Panc1 (cell line): ENCODE results near the gene DDA1. TPM values are rescaled to one million over a fixed set of nuclear protein-coding genes. Genes with fewer than 3 reads are reported as not detected.
A peak's percentile ranks its signal among the peaks of the same experiment; 100 is the strongest.

Experiments used
- ATAC-seq: fragments of 200-7000 bp; cut with Tn5 transposase; 2 replicates; pipeline ENCODE4 v1.9.1; 2020; ENCODE audit warnings: mild to moderate bottlenecking, moderate library complexity
- BruUV-seq: library from RNA; stranded (reverse); fragments of 400-500 nt; replicated peaks from 2 replicates; lab custom pipeline; 2021; lab: Mats Ljungman, UMichigan
- CTCF ChIA-PET: fragments of 300-600 bp; sonication (Branson Sonifier 250); formaldehyde crosslinking; loops from one replicate; lab custom pipeline; 2022; ENCODE audit warnings: antibody characterized with exemption; lab: Charles Lee
- POLR2A ChIA-PET: fragments of 300-600 bp; sonication (Branson Sonifier 250); formaldehyde crosslinking; loops from one replicate; lab custom pipeline; 2022; ENCODE audit warnings: antibody characterized with exemption; lab: Charles Lee
- DNase-seq: peaks from one replicate; pipeline ENCODE4 v3.0.0-alpha.2; 2010; ENCODE audit warnings: low read depth, low spot score
- H3K27ac ChIP-seq: 2 replicates; pipeline ENCODE4 v1.5.1; 2011; ENCODE audit warnings: mild to moderate bottlenecking, low read length, inconsistent platforms
- H3K27me3 ChIP-seq: fragments of 200-500 bp; sonication (Bioruptor generic); 2 replicates; pipeline ENCODE4 v1.6.0; 2014; ENCODE audit warnings: low read length, inconsistent platforms; ENCODE audit not compliant: control insufficient read depth, insufficient read depth
- H3K36me3 ChIP-seq: fragments of 200-500 bp; sonication (Bioruptor generic); 2 replicates; pipeline ENCODE4 v1.5.1; 2014; ENCODE audit warnings: inconsistent platforms, mild to moderate bottlenecking, low read length, moderate library complexity; ENCODE audit not compliant: control insufficient read depth, insufficient read depth
- H3K4me1 ChIP-seq: 2 replicates; pipeline ENCODE4 v1.5.1; 2011; ENCODE audit warnings: inconsistent platforms, mild to moderate bottlenecking, low read length, moderate library complexity; ENCODE audit not compliant: control insufficient read depth, insufficient read depth
- H3K4me3 ChIP-seq, 2 experiments: 2 replicates each; pipeline ENCODE4 v1.5.1; 2011 to 2012; ENCODE audit warnings: low read depth in 2 of 2, low read length in 2 of 2, mild to moderate bottlenecking in 2 of 2, inconsistent platforms in 1 of 2, moderate library complexity in 1 of 2
- H3K9me3 ChIP-seq: fragments of 200-500 bp; sonication (Bioruptor generic); 2 replicates; pipeline ENCODE4 v1.5.1; 2014; ENCODE audit warnings: low read depth, mild to moderate bottlenecking, inconsistent platforms, low read length, moderate library complexity; ENCODE audit not compliant: control insufficient read depth, insufficient read depth
- CTCF ChIP-seq: fragments of 450-650 bp; IDR thresholded peaks from 2 replicates; pipeline ENCODE4 v1.5.1; 2017; ENCODE audit warnings: mild to moderate bottlenecking
- REST ChIP-seq, 2 experiments: IDR thresholded peaks; 2 replicates each; pipeline ENCODE4 v1.6.1; 2011 to 2012; ENCODE audit warnings: low read depth in 2 of 2, control low read depth in 1 of 2, low read length in 1 of 2, mild to moderate bottlenecking in 1 of 2, moderate library complexity in 1 of 2; ENCODE audit not compliant: insufficient read depth in 1 of 2
- SIN3A ChIP-seq: IDR thresholded peaks from 2 replicates; pipeline ENCODE4 v1.6.1; 2012; ENCODE audit warnings: low read depth, mild to moderate bottlenecking, low read length, moderate library complexity, borderline replicate concordance; ENCODE audit not compliant: insufficient read depth
- TCF7L2 ChIP-seq: IDR thresholded peaks from 2 replicates; pipeline ENCODE4 v1.6.1; 2011; ENCODE audit warnings: mild to moderate bottlenecking, low read depth, low read length, inconsistent platforms
- in situ Hi-C: cut with HindIII; loops from 2 replicates; pipeline ENCODE4 v1.10.0; 2016; ENCODE audit warnings: low sequenced_read_pairs, low pct_unique_long_range_greater_than_20kb
- intact Hi-C: fragments of 100-400 bp; cut with micrococcal nuclease; formaldehyde crosslinking; loops from one replicate; pipeline ENCODE4 v1.10.0; 2022; ENCODE audit not compliant: unreplicated experiment
- total RNA-seq: library from RNA; stranded (reverse); gene quantifications from one replicate; pipeline ENCODE4 v1.2.1, GENCODE V29; 2021; ENCODE audit not compliant: unreplicated experiment

DDA1 gene
- total RNA-seq, 1 experiment from 2014 or later = 56.0 TPM

- ATAC-seq (no peak), DNase-seq (no peak)
- H3K27me3 ChIP-seq = no peaks in the 10 kb centered on the region
- no peak overlapping the region for H3K4me3 ChIP-seq
- BruUV-seq = no TSS peak
- no peak overlapping the region for H3K27ac ChIP-seq
- in situ Hi-C loops = no loop called here
- ChIA-PET POLR2A (interaction anchor here (0.5 kb wide), 1 partner anchor 29 kb away, joined by 7 read pairs; no protein-coding TSS in a partner anchor), CTCF (interaction anchor here (0.6 to 1.0 kb wide), 2 partner anchors 26 to 560 kb away, joined by 3 to 5 read pairs; no protein-coding TSS in a partner anchor)
- TF ChIP-seq REST (IDR thresholded peaks at IDR 0.05; ENCODE audit: insufficient read depth in 1 of 2, low read depth in 2 of 2, low read length in 1 of 2) = peak; percentile 59 to 61; a peak in 1 of 4 replicates
- no peak for TF ChIP-seq CTCF
- TF ChIP-seq SIN3A = no peak
- intact Hi-C loops = no loop called here
- H3K9me3 ChIP-seq = no peaks in the 10 kb centered on the region
- peaks cover 7% of the 10 kb centered on the region; the same call in 1 of the 2 replicates for H3K36me3 ChIP-seq
- peaks cover 8% of the 10 kb centered on the region; the same call in 1 of the 2 replicates for H3K4me1 ChIP-seq
Measured at GRCh38 chr19:17332360-17332676, 23.0 kb downstream of the DDA1 start.

- no TSS peak for BruUV-seq
- DNase-seq = no peak
- TF ChIP-seq TCF7L2 = no peak
- in situ Hi-C loops = no loop called here
- H3K4me3 ChIP-seq = no peak overlapping the region
- peaks cover 8% of the 10 kb centered on the region; the same call in 1 of the 2 replicates for H3K4me1 ChIP-seq
- no peak for ATAC-seq
- no peak overlapping the region for H3K27ac ChIP-seq
- ChIA-PET POLR2A (interaction anchor here (0.5 kb wide), 1 partner anchor 28 kb away, joined by 7 read pairs; no protein-coding TSS in a partner anchor), CTCF (interaction anchor here (0.6 to 1.0 kb wide), 3 partner anchors 25 to 561 kb away, joined by 3 to 5 read pairs (median 4); no protein-coding TSS in a partner anchor)
- intact Hi-C loops = no loop called here
- H3K36me3 ChIP-seq = peaks cover 7% of the 10 kb centered on the region; the same call in 1 of the 2 replicates
- no peaks in the 10 kb centered on the region for H3K9me3 ChIP-seq
- H3K27me3 ChIP-seq = no peaks in the 10 kb centered on the region
Measured at GRCh38 chr19:17332677-17333581, 23.6 kb downstream of the DDA1 start.
